Measurements from ENCODE around the gene AGBL1. TPM values are rescaled to one million over a fixed set of nuclear protein-coding genes. Genes with fewer than 3 reads are reported as not detected.
A peak's percentile ranks its signal among the peaks of the same experiment; 100 is the strongest.

AGBL1 gene
- total and polyA plus RNA-seq, 7 donors = 0.96 to 34.8 (median 6.6) TPM

DNA sequence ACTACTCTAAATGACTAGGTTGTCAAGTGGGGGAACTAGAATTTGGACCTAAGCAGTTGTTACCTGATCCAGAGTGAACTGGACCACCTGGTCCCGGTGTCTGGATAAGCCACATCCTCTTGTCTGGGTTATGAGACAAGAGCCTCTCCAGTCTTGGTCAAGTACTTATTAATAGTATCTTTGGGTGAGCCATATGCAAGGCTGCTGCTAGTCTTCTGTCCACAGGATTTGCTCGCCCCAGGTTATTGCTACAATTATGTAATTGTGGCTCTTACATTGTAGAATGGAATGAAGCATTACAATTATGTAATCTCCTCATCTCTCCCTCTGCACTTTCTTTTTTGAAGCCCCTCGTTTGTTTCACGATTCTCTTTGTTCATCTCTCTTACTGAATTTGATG, 24.0 kb upstream of the AGBL1 start:
- DNase-seq = no peak
- WGBS, 3 donors = 63 to 81% (median 77%) methylated on average over 4 of the region's 4 CpGs

DNA sequence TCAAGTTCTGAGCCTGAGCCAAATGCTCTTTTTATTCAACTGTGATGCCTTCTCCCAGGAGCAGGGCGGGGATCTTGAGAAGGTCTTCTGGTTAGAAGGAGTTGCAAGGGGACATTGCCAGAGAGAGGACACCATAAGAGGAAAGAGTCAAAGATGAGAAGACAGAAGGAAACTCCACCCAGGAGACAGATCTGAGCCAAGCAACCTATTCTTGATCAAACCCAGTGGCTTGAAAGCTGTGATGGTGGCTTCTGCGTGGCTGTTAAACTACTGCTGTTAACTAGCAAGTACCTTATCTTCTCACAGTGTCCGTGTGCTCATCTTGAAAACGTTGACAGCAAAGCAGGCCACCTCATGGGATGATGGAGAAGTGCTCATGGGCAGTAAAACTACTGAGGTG, 19.8 kb upstream of the AGBL1 start:
- Histone ChIP-seq H3K27me3 (ENCODE audit: insufficient read depth in 3 of 3, low read length in 2 of 3) (no peaks in the 10 kb centered on the region), H3K4me3 (no peak overlapping the region), H3K9me3 (no peaks in the 10 kb centered on the region), H3K4me1 (no peaks in the 10 kb centered on the region), H3K36me3 (ENCODE audit: insufficient read depth in 1 of 2, low read depth in 1 of 2) (no peaks in the 10 kb centered on the region), H3K27ac (no peak overlapping the region)
- WGBS, 3 donors = 79 to 87% (median 83%) methylated on average over 4 of the region's 4 CpGs
- intact Hi-C loops (cut with DNase I) = no loop called here
- DNase-seq = no peak
- no peak for ATAC-seq
- TF ChIP-seq, protein P1, sequence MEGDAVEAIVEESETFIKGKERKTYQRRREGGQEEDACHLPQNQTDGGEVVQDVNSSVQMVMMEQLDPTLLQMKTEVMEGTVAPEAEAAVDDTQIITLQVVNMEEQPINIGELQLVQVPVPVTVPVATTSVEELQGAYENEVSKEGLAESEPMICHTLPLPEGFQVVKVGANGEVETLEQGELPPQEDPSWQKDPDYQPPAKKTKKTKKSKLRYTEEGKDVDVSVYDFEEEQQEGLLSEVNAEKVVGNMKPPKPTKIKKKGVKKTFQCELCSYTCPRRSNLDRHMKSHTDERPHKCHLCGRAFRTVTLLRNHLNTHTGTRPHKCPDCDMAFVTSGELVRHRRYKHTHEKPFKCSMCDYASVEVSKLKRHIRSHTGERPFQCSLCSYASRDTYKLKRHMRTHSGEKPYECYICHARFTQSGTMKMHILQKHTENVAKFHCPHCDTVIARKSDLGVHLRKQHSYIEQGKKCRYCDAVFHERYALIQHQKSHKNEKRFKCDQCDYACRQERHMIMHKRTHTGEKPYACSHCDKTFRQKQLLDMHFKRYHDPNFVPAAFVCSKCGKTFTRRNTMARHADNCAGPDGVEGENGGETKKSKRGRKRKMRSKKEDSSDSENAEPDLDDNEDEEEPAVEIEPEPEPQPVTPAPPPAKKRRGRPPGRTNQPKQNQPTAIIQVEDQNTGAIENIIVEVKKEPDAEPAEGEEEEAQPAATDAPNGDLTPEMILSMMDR (IDR thresholded peaks at IDR 0.05) = no peak

More for the DNA sequence above, 24.0 kb upstream of the AGBL1 start:
- Histone ChIP-seq H3K27ac (no peak overlapping the region), H3K9me3 (no peaks in the 10 kb centered on the region), H3K36me3 (ENCODE audit: insufficient read depth in 1 of 2, low read depth in 1 of 2) (no peaks in the 10 kb centered on the region), H3K4me3 (no peak overlapping the region), H3K27me3 (ENCODE audit: insufficient read depth in 3 of 3, low read length in 2 of 3) (no peaks in the 10 kb centered on the region), H3K4me1 (no peaks in the 10 kb centered on the region)
- ATAC-seq = no peak
- TF ChIP-seq, protein P1 (IDR thresholded peaks at IDR 0.05) = no peak
- intact Hi-C loops (cut with DNase I) = no loop called here

DNA sequence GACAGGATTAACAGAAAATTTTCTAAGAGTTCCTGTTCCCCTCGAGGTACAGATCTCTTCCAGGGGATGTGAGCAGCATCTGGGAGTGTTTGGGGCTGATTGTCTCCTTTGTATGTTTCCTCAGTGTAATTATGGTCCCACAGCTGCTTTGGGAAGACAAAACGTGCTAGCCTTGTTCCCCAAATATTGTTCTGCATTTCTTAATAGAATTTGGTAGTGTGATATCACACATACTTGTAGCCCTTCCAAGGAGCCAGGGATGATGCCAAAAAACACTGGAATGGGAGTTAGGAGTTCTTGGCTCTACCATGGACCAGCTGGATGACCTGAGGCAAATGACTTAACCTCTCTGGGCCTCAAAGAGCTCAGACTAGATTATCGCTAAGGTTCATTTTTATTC, 19.0 kb upstream of the AGBL1 start:
- TF ChIP-seq, protein P1 (IDR thresholded peaks at IDR 0.05) = no peak
- H3K4me3 ChIP-seq = no peak overlapping the region
- peaks cover 2% of the 10 kb centered on the region for H3K4me1 ChIP-seq
- DNase-seq = no peak
- intact Hi-C loops (cut with DNase I) = no loop called here
- H3K9me3 ChIP-seq = no peaks in the 10 kb centered on the region
- no peaks in the 10 kb centered on the region for H3K27me3 ChIP-seq (ENCODE audit: insufficient read depth in 3 of 3, low read length in 2 of 3)
- 29 to 45% (median 41%) methylated on average over 3 of the region's 3 CpGs for WGBS, 3 donors
- ATAC-seq = peak in 3 of 4 donors; percentile 36 to 46 (median 45)
- H3K36me3 ChIP-seq (ENCODE audit: insufficient read depth in 1 of 2, low read depth in 1 of 2) = no peaks in the 10 kb centered on the region
- no peak overlapping the region for H3K27ac ChIP-seq

DNA sequence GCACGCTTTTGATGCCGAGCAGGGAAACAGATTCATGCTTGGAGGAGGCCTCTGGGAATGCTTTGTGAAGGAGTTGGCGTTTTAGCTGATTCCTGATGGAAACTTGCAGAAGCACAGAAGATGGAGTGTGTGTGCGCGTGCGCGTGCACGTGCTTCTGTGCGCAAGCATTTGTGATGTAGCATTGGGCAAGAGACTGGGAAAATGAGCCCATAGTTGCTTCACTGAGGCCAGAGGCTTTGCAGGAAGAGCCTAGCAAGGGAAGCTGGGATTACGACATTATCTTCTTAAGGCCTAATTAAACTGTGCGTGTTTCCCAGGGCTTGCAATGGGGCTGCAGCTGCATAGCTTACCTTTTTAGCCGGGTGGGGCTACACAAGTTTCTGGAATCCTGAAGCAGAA, 18.1 kb upstream of the AGBL1 start:
- Histone ChIP-seq H3K27ac (no peak overlapping the region), H3K4me3 (no peak overlapping the region), H3K27me3 (ENCODE audit: insufficient read depth in 3 of 3, low read length in 2 of 3) (no peaks in the 10 kb centered on the region), H3K9me3 (no peaks in the 10 kb centered on the region), H3K4me1 (peaks cover 7% of the 10 kb centered on the region), H3K36me3 (ENCODE audit: insufficient read depth in 1 of 2, low read depth in 1 of 2) (no peaks in the 10 kb centered on the region)
- WGBS, 3 donors = 86 to 91% (median 90%) methylated on average over 12 of the region's 12 CpGs
- TF ChIP-seq, protein P1 (IDR thresholded peaks at IDR 0.05) = no peak
- peak in 1 of 4 donors; percentile 25 for ATAC-seq
- intact Hi-C loops (cut with DNase I) = no loop called here
- peak; percentile 59 to 66 for DNase-seq

DNA sequence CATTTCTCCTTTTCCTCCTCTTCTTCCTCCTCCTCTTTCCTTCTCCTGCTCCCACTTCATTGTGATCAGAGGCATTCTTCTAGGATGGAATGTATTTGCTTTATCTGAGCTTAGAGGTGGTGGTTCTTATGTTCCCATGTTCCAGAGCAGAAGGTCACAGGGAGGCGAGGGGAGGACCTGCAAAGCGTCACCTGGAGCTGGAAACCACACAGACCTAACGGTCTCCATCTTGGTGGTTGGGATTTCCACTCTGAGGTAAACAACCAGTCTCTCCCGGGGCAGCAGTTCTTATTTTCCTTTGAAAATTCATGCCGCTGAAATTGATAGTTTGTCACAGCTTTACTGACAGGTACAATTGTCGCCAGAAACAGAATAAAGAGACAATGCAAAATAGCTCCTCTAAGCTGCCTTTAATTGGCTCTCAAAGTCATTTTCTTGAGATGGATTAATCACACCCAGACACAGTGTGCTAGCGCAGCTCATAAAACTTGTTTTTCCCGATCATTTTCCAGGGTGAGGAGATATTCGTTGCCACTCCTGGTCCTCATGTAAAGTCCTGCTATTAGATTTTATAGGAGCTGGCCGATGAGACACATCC, 16.9 kb upstream of the AGBL1 start:
- intact Hi-C loops (cut with DNase I) = no loop called here
- ATAC-seq (no peak), DNase-seq (no peak)
- TF ChIP-seq, protein P1 (IDR thresholded peaks at IDR 0.05) = no peak
- Histone ChIP-seq H3K27ac (no peak overlapping the region), H3K4me3 (peak overlapping the region; percentile 41), H3K4me1 (peaks cover 7% of the 10 kb centered on the region), H3K9me3 (peaks cover 7% of the 10 kb centered on the region), H3K36me3 (ENCODE audit: insufficient read depth in 1 of 2, low read depth in 1 of 2) (no peaks in the 10 kb centered on the region), H3K27me3 (ENCODE audit: insufficient read depth in 3 of 3, low read length in 2 of 3) (no peaks in the 10 kb centered on the region)
- WGBS, 3 donors = 30 to 48% (median 37%) methylated on average over 10 of the region's 10 CpGs

Measured in psoas muscle (tissue), 8 donors.